Rectal smooth muscle tissue (tissue), 1 donor: ENCODE measurements around the gene TTC7B.
A peak's percentile ranks its signal among the peaks of the same experiment; 100 is the strongest.
"Not testable (repeated sequence)": the region's sequence is repeated elsewhere in the genome, so short reads cannot be mapped to it uniquely, and the experiment has no call there.

Experiments
- H3K27ac ChIP-seq: one replicate; pipeline ENCODE4 v1.7.0; 2013; ENCODE audit warnings: low read depth, low read length, inconsistent platforms
- H3K27me3 ChIP-seq: one replicate; pipeline ENCODE4 v1.7.0; 2013; ENCODE audit warnings: low read length; ENCODE audit not compliant: control insufficient read depth, insufficient read depth
- H3K36me3 ChIP-seq: one replicate; pipeline ENCODE4 v1.7.0; 2013; ENCODE audit warnings: low read length; ENCODE audit not compliant: control insufficient read depth, insufficient read depth
- H3K4me1 ChIP-seq: one replicate; pipeline ENCODE4 v1.7.0; 2013; ENCODE audit warnings: low read length; ENCODE audit not compliant: control insufficient read depth, insufficient read depth
- H3K4me3 ChIP-seq: one replicate; pipeline ENCODE4 v1.7.0; 2013; ENCODE audit warnings: low read length
- H3K9ac ChIP-seq: one replicate; pipeline ENCODE4 v1.7.0; 2013; ENCODE audit warnings: low read length

The TTC7B gene, protein sequence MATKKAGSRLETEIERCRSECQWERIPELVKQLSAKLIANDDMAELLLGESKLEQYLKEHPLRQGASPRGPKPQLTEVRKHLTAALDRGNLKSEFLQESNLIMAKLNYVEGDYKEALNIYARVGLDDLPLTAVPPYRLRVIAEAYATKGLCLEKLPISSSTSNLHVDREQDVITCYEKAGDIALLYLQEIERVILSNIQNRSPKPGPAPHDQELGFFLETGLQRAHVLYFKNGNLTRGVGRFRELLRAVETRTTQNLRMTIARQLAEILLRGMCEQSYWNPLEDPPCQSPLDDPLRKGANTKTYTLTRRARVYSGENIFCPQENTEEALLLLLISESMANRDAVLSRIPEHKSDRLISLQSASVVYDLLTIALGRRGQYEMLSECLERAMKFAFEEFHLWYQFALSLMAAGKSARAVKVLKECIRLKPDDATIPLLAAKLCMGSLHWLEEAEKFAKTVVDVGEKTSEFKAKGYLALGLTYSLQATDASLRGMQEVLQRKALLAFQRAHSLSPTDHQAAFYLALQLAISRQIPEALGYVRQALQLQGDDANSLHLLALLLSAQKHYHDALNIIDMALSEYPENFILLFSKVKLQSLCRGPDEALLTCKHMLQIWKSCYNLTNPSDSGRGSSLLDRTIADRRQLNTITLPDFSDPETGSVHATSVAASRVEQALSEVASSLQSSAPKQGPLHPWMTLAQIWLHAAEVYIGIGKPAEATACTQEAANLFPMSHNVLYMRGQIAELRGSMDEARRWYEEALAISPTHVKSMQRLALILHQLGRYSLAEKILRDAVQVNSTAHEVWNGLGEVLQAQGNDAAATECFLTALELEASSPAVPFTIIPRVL

GRCh38 chr14:90815822-90816662 lies at the start of gene TTC7B:
Gene TTC7B, minus strand, starts transcription at chr14:90816430. Its CDS starts 135 bp downstream, at chr14:90816295.
- Histone ChIP-seq H3K9ac (no peak within 1 kb of the TSS), H3K27ac (no peak within 1 kb of the TSS), H3K36me3 (no peaks in the 10 kb centered on the region), H3K27me3 (no peaks in the 10 kb centered on the region), H3K4me1 (no peaks in the 10 kb centered on the region), H3K4me3 (peak within 1 kb of the TSS; percentile 62)

- Histone ChIP-seq H3K4me1 (peaks cover 4% of the 10 kb centered on the region), H3K36me3 (no peaks in the 10 kb centered on the region), H3K27me3 (no peaks in the 10 kb centered on the region), H3K27ac (no peak overlapping the region), H3K4me3 (no peak overlapping the region), H3K9ac (no peak overlapping the region)
These were observed 48.5 kb upstream of the TTC7B start for GRCh38 chr14:90864741-90865140.

GRCh38 chr14:90858511-90858910 lies 42.3 kb upstream of the TTC7B start:
- Histone ChIP-seq H3K4me3 (no peak overlapping the region), H3K27me3 (no peaks in the 10 kb centered on the region), H3K27ac (no peak overlapping the region), H3K36me3 (no peaks in the 10 kb centered on the region), H3K9ac (no peak overlapping the region), H3K4me1 (no peaks in the 10 kb centered on the region)

DNA sequence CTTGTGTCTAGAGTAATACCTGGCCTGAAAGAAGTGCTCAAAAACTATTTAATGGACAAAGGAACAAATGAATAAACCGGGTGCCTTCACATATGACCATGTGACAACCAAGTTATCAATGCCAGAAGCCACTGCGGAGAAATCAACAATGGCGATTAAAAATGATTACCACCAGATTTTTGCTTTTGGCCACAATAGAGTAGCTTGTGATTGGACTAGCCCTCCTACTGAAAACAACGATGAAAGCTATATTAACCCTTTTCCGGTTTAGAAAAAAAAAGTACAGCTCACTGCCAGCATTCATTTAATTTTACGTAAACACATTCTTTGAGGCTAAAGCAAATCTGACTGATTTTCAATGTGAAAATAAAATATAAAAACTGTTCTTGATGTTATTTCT lies 41.6 kb upstream of the TTC7B start:
- no peaks in the 10 kb centered on the region for H3K27me3 ChIP-seq
- H3K27ac ChIP-seq = no peak overlapping the region
- no peak overlapping the region for H3K9ac ChIP-seq
- H3K36me3 ChIP-seq = no peaks in the 10 kb centered on the region
- H3K4me3 ChIP-seq = no peak overlapping the region
- H3K4me1 ChIP-seq = no peaks in the 10 kb centered on the region

DNA sequence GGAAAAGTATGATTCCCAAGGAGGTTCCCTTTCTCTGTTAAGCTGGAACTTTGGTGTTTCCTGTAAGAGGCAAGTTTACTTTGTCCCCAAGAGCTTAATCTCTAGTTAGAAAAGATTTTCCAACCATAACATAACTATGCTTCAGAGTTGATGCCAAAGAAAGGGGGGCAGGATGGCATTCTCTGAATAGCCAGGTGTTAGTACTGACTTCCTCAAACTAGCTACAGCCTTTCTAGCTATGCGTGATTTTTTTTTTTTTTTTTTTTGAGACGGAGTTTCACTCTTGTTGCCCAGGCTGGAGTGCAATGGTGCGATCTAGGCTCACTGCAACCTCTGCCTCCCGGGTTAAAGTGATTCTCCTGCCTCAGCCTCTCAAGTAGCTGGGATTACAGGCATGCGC lies 39.9 kb upstream of the TTC7B start:
- not testable (repeated sequence) for H3K27ac ChIP-seq, H3K9ac ChIP-seq, H3K36me3 ChIP-seq, H3K4me3 ChIP-seq, H3K4me1 ChIP-seq, H3K27me3 ChIP-seq

GRCh38 chr14:90853116-90853515 lies 36.9 kb upstream of the TTC7B start:
- H3K36me3 ChIP-seq = no peaks in the 10 kb centered on the region
- no peak overlapping the region for H3K27ac ChIP-seq
- no peak overlapping the region for H3K4me3 ChIP-seq
- no peaks in the 10 kb centered on the region for H3K27me3 ChIP-seq
- no peak overlapping the region for H3K9ac ChIP-seq
- H3K4me1 ChIP-seq = no peaks in the 10 kb centered on the region

- Histone ChIP-seq H3K9ac (no peak overlapping the region), H3K4me3 (no peak overlapping the region), H3K27ac (no peak overlapping the region), H3K4me1 (no peaks in the 10 kb centered on the region), H3K27me3 (no peaks in the 10 kb centered on the region), H3K36me3 (no peaks in the 10 kb centered on the region)
These were observed 35.3 kb upstream of the TTC7B start for GRCh38 chr14:90851327-90852036.

DNA sequence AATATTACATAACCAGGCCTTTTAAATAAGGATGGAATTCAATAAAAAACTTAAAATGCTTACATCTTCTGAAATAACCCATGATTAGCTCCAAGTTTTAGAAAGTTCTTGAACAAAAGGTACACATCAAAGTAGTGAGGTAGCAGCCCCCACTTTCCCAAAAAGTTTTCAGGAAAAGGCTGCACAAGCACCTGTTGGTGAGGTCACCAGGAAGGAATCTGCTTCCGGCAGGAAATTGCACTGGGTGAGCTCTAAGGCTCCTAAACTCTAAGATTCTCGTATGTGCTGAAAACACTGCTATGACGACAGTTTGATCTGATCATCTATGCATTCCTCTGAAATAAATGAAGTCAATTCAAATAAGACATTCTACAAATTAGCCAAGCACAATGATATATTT lies 34.3 kb upstream of the TTC7B start:
- Histone ChIP-seq H3K27me3 (no peaks in the 10 kb centered on the region), H3K4me3 (no peak overlapping the region), H3K36me3 (no peaks in the 10 kb centered on the region), H3K4me1 (no peaks in the 10 kb centered on the region), H3K27ac (no peak overlapping the region), H3K9ac (no peak overlapping the region)

DNA sequence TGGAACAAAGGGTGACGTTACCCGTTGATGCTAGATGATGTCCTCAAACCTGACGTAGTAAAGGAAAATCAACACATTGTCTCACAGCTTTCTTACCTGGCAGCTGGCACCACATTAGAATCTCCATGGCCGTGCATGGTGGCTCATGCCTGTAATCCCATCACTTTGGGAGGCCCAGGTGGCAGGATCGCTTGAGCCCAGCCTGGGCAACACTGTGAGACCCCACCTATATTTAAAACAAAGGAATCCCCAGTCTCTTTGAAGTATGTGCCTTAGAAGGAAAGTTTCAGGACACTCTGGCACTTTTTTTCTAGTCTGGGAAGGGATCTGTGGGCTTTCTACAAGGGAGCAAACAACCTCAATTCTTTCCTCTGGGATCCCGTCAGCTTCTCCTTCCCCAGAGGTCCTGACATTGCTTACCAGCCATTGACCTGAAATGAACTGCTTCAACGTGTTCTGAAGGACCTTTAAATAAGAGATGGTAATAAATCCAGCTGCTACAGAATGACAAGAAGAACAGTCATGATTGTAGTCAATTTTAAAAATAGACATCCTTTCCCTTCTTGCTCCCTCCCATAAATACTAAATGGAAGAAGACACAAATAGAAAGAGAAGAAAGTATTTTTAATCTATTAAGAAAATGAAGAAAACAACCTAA lies 33.7 kb upstream of the TTC7B start:
- no peak overlapping the region for H3K4me3 ChIP-seq
- H3K36me3 ChIP-seq = no peaks in the 10 kb centered on the region
- no peaks in the 10 kb centered on the region for H3K27me3 ChIP-seq
- no peak overlapping the region for H3K9ac ChIP-seq
- no peak overlapping the region for H3K27ac ChIP-seq
- H3K4me1 ChIP-seq = no peaks in the 10 kb centered on the region

DNA sequence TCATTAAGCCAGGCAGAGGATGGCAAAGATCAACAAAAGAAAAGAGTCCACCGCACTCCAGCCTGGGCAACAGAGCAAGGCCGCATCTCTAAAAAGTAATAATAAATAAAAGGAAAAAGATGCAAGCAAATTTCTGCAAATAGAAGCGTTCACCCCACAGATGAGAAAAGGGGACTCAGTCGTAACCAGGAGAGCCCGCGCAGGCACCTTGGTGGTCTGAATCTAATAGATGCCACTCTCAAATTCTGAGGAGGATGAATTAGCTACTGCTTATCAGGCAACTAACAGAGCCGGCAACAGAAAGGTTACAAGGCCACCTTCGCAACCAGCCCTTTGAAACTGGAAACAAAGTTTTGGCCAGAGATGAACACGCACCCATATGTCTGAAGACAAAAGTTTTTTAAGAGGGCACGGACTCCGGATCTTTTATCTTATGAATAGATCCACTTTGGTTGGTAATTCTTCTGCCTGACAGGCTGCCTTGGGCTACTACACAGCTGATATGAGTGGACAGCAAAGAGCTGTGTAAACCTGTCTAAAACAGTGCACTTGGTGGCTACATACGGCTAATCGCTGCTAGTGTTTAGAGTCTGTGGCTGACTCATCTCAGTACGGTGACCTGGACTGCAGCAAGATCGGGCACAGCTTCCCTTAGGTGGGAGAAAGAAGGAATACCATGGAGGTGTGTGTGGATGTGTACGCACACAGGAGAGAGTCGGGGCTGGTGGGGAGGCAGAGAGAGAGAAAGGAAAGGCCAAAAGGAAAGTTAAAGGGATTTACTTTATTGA lies 32.9 kb upstream of the TTC7B start:
- H3K4me3 ChIP-seq = no peak overlapping the region
- H3K4me1 ChIP-seq = no peaks in the 10 kb centered on the region
- no peaks in the 10 kb centered on the region for H3K27me3 ChIP-seq
- H3K36me3 ChIP-seq = no peaks in the 10 kb centered on the region
- no peak overlapping the region for H3K9ac ChIP-seq
- H3K27ac ChIP-seq = no peak overlapping the region

- no peaks in the 10 kb centered on the region for H3K27me3 ChIP-seq
- H3K36me3 ChIP-seq = no peaks in the 10 kb centered on the region
- no peak overlapping the region for H3K9ac ChIP-seq
- H3K4me3 ChIP-seq = no peak overlapping the region
- H3K27ac ChIP-seq = no peak overlapping the region
- no peaks in the 10 kb centered on the region for H3K4me1 ChIP-seq
These were observed 30.3 kb upstream of the TTC7B start for GRCh38 chr14:90846511-90846910.
